GM21381 (cell line): ENCODE data around the gene PTPRD.

Source experiments
- ATAC-seq: cut with Tn5 transposase; IDR thresholded peaks from one replicate; pipeline ENCODE4 v1.9.1; 2021; ENCODE audit warnings: mild to moderate bottlenecking, moderate library complexity; ENCODE audit not compliant: unreplicated experiment

Gene PTPRD

GRCh38 chr9:8760000-8760767, 1852.6 kb downstream of the PTPRD start:
- no peak for ATAC-seq

- no peak for ATAC-seq
These were observed 1854.9 kb downstream of the PTPRD start for GRCh38 chr9:8757881-8758280.

GRCh38 chr9:8754751-8755150, 1858.1 kb downstream of the PTPRD start:
- no peak for ATAC-seq

- ATAC-seq = no peak
These were observed 1861.3 kb downstream of the PTPRD start for GRCh38 chr9:8751406-8751930.

DNA sequence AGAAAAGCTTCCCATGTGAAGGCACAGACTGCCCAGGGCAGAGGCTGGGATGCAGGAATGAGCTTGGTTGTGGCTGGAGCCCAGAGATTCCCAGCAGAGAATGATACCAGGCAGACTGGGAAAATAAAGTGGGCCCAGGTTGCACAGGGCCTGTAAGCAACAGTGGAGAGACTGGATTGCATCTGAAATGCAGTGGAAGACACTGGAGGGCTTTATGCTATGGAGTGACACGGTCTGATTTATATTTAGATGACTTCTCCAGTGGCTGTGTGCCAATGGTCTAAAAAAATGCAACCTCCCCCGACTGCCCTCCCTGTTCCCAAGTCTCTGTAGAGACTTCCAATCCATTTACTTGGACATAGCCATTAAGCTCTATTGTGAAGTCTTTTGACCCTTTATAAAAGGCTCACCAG, 1862.2 kb downstream of the PTPRD start:
- ATAC-seq = no peak

- ATAC-seq = no peak
These were observed 1867.5 kb downstream of the PTPRD start for GRCh38 chr9:8745347-8745746.

GRCh38 chr9:8738945-8739344, 1873.9 kb downstream of the PTPRD start:
- no peak for ATAC-seq

GRCh38 chr9:8736805-8737204, 1876.0 kb downstream of the PTPRD start:
- no peak for ATAC-seq

GRCh38 chr9:8734760-8735159, 1878.0 kb downstream of the PTPRD start:
- ATAC-seq = no peak

GRCh38 chr9:8733131-8733954, 1879.5 kb downstream of the PTPRD start:
- no peak for ATAC-seq

DNA sequence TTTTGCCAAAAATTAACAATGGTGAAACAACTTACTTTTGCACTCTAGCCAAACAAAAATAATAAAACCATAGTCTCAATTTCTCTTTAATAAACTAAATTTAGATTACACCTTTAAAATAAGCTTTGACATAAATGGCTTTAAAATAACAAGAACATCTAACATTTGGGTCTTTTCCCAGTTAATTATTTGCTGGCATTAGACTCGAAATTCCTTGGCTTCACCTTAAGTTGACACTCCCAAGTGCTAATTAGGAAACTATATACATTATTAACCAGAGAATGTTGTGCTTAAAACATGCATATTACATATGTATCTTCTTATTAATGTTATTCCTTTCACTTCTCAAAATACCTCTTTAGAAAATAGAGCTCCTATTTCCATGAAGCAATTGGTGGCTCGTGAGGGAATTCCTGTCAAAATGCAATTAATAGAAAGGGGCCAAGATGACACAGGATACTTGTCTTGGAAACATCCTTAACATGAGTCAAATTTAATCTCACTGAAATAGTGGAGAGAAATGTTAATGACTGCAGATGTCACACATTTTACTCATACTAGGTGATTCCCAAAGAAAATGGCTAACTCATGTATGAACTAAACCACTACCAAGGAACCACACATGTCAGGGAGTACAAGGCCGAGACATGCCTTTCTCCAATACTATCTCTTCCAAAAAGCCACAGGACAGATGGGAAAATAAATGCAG, 1880.3 kb downstream of the PTPRD start:
- ATAC-seq = no peak

GRCh38 chr9:8730618-8731017, 1882.2 kb downstream of the PTPRD start:
- no peak for ATAC-seq

DNA sequence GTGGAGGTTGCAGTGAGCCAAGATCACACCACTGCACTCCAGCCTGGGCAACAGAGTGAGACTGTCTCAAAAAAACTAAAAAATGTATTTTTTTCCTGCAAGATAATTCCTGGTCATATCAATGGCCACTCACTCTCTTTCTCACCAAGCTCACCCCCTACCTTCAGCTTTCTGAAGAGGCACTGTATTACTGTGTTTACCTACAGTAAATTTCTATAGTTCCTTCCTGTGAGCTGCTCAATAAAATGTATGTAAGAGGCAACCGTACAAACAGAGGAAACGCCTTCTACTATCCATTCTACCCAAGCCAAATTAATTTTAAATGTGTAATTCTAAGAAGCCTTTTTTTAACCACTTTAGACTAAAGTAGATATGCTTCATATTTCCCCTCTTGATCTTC, 1883.9 kb downstream of the PTPRD start:
- no peak for ATAC-seq

GRCh38 chr9:8727191-8727590, 1885.6 kb downstream of the PTPRD start:
- no peak for ATAC-seq

DNA sequence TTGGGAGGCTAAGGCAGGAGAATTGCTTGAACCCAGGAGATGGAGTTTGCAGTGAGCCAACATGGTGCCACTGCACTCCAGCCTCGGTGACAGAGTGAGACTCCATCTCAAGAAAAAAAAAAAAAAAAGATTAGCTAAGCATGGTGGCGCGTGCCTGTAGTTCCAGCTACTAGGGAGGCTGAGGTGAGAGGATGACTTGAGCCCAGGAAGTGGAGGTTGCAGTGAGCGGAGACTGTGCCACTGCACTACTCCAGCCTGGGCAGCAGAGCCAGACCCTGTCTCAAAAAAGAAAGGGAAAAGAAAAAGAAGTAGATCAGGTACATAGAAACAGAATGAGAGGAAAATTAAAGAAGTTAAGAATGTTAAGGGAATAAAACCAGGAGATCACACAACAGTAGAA, 1886.1 kb downstream of the PTPRD start:
- no peak for ATAC-seq

- no peak for ATAC-seq
These were observed 1887.2 kb downstream of the PTPRD start for GRCh38 chr9:8725635-8726034.

GRCh38 chr9:8724284-8725018, 1888.4 kb downstream of the PTPRD start:
- no peak for ATAC-seq

DNA sequence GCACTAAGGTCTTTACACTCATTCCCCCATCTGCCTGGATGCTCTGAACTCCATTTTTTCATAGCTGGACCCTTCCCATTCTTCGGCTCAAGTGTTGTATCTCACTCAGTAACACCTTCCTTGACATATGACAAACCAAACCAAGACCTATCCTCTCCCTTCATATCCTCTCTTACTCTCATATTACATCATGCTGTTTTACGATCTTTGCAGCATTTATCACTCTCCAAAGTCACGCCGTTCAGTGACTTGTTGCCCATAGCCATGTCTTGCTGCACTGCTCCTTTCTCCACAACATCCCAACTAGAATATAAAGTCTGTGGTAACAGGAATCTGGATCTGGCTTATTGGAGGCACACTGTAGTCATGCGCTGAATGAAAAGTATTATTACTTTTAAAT, 1889.6 kb downstream of the PTPRD start:
- no peak for ATAC-seq

DNA sequence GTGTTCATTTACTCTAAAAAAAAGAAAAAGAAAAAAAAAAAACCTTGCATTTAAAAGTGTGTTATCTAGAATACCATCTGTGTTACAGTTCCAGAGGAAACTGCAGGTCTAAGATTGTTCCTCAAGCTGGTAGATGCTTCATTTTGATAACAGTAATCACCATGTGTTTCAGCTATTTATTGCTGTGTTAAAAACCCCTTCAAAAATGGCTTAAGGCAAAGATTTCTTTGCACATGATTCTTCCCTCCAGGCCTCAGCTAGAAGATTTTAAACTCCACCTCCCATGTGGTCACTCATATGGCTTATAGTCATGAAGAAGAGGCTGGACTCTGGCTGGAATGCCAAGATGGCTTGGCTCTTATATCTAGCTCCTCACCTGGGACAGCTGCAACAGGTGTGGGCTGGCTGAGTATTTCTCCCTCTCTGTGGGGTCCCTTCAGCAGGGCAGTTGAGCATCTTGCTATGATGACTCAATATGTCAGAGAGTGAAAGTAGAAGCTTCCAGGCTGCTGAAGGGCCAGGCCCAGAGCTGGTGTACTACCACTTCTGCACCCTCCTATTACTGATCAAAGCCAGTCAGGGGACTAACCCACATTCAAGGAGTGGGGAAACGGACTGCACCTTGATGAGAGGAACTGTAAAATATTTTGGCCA, 1892.8 kb downstream of the PTPRD start:
- no peak for ATAC-seq

DNA sequence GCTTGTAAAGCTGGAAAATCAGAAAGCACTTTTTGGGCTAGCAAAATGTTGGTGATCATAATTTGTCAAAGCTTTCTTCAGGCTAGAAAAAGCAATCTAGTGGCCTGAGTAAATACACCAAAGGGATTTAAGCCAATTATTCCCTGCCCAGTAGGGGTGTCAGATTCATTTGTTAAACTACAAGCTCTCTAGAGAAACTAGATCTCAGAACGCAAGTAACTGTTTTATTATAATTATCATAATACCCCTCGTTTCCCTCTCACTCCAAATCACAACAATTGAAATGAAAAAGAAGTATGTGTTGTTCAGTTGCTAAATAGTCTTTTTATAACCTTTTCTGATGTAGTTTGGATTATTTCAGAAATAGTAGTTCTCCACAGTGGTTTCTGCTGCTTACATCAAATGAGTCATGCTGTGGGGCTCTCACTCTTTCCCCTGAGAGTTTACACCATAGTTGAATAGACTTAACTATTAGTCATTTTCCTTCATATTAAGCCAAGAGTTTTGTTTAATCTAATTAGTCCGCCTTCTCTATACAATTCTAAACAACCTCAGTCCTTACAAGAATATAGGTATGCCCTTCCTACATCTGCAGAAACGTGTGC, 1894.6 kb downstream of the PTPRD start:
- ATAC-seq = no peak
